Spinal cord (tissue), 10 donors: Measurements from ENCODE around the gene RBM44. TPM values are rescaled to one million over a fixed set of nuclear protein-coding genes. Genes with fewer than 3 reads are reported as not detected.
"Not testable (repeated sequence)": the region's sequence is repeated elsewhere in the genome, so short reads cannot be mapped to it uniquely, and the experiment has no call there.

Experiments
- DNase-seq, 6 donors: peaks; one replicate each; pipeline versions ENCODE4 v3.0.0 to v3.0.0-alpha.2; 2013 to 2015; ENCODE audit warnings: low spot score in 6 of 6, low read depth in 4 of 6
- H3K27ac ChIP-seq: one replicate; pipeline ENCODE4 v1.5.1; 2013; ENCODE audit warnings: low read depth, low read length, control low read depth
- H3K27me3 ChIP-seq: one replicate; pipeline ENCODE4 v1.6.1; 2013; ENCODE audit warnings: low read length; ENCODE audit not compliant: control insufficient read depth, insufficient read depth
- H3K36me3 ChIP-seq: one replicate; pipeline ENCODE4 v1.6.1; 2013; ENCODE audit warnings: low read length; ENCODE audit not compliant: control insufficient read depth, insufficient read depth
- H3K4me1 ChIP-seq: one replicate; pipeline ENCODE4 v1.6.1; 2013; ENCODE audit warnings: low read length; ENCODE audit not compliant: control insufficient read depth, insufficient read depth
- H3K4me3 ChIP-seq: one replicate; pipeline ENCODE4 v1.5.1; 2013; ENCODE audit warnings: low read depth, low read length, control low read depth
- H3K9me3 ChIP-seq: one replicate; pipeline ENCODE4 v1.6.1; 2013; ENCODE audit warnings: low read length; ENCODE audit not compliant: control insufficient read depth, insufficient read depth
- WGBS: methylation state at CpG from one replicate; pipeline ENCODE4 v1.1.5; 2013; ENCODE audit warnings: missing lambda C conversion rate; ENCODE audit not compliant: insufficient coverage; 5-methylcytosine and 5-hydroxymethylcytosine counted together
- polyA plus RNA-seq, 2 donors: library from polyadenylated mRNA; unstranded; fragments of 120-200 nt; gene quantifications; one replicate each; pipeline ENCODE4 v1.2.1, GENCODE V29; 2013; ENCODE audit not compliant: insufficient read length in 2 of 2
- total RNA-seq, 2 donors: library from RNA; depleted of rRNA in 1 of 2; stranded (reverse); fragments of 120-200 nt in 1 of 2; fragments of >200 nt in 1 of 2; gene quantifications; one replicate each; pipeline versions ENCODE4 v1.2.3 to v1.2.4, GENCODE V29; 2013 to 2014
- donor health status: healthy.

RBM44 gene
- total and polyA plus RNA-seq, 4 donors = 0.59 to 1.5 (median 0.88) TPM

- DNase-seq = peak in 4 of 6 donors; percentile 7 to 37 (median 27)
- no peaks in the 10 kb centered on the region for H3K4me1 ChIP-seq
- H3K9me3 ChIP-seq = no peaks in the 10 kb centered on the region
- no peak overlapping the region for H3K4me3 ChIP-seq
- peaks cover 40% of the 10 kb centered on the region for H3K36me3 ChIP-seq
- 72% methylated on average over 13 of the region's 13 CpGs for WGBS
- H3K27me3 ChIP-seq = no peaks in the 10 kb centered on the region
- H3K27ac ChIP-seq = no peak overlapping the region
Observed at GRCh38 chr2:237774811-237775553, 23.6 kb upstream of the RBM44 start.

- no peak for DNase-seq
- Histone ChIP-seq H3K4me1 (no peaks in the 10 kb centered on the region), H3K4me3 (no peak overlapping the region), H3K36me3 (peaks cover 46% of the 10 kb centered on the region), H3K27ac (no peak overlapping the region), H3K27me3 (no peaks in the 10 kb centered on the region), H3K9me3 (no peaks in the 10 kb centered on the region)
- WGBS = 89% methylated on average over 11 of the region's 14 CpGs
Observed at GRCh38 chr2:237779521-237779920, 19.1 kb upstream of the RBM44 start.

DNA sequence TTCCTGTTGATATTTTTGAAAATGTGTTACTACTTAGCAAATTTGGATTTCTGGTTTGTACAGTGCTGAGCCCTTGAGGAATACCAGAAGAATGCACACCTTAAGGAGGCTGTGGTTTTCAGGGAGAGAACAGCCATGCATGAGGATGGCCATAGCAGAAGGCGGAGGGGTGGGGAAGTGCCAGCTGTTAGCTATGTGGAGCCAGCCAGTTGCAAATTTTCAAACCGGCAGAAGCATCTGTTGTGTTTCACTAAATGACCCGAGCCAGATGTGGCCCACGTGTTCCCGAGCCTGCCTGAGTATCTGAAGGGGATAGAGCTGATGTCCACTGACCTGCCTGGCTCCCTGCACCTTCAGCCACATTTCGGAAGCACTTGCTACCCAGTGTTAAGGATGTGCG, 16.4 kb upstream of the RBM44 start:
- peaks cover 5% of the 10 kb centered on the region for H3K9me3 ChIP-seq
- H3K36me3 ChIP-seq = peaks cover 30% of the 10 kb centered on the region
- H3K4me3 ChIP-seq = no peak overlapping the region
- H3K27me3 ChIP-seq = no peaks in the 10 kb centered on the region
- 74% methylated on average over 6 of the region's 7 CpGs for WGBS
- peak in 1 of 6 donors; percentile 49 for DNase-seq
- no peaks in the 10 kb centered on the region for H3K4me1 ChIP-seq
- no peak overlapping the region for H3K27ac ChIP-seq

- not testable (repeated sequence) for H3K27me3 ChIP-seq, DNase-seq, H3K27ac ChIP-seq, H3K9me3 ChIP-seq, H3K4me1 ChIP-seq, H3K4me3 ChIP-seq
- H3K36me3 ChIP-seq = peaks cover 24% of the 10 kb centered on the region
- WGBS = no CpG with 5 or more reads among the region's 5 CpGs
Observed at GRCh38 chr2:237783678-237784077, 14.9 kb upstream of the RBM44 start.

DNA sequence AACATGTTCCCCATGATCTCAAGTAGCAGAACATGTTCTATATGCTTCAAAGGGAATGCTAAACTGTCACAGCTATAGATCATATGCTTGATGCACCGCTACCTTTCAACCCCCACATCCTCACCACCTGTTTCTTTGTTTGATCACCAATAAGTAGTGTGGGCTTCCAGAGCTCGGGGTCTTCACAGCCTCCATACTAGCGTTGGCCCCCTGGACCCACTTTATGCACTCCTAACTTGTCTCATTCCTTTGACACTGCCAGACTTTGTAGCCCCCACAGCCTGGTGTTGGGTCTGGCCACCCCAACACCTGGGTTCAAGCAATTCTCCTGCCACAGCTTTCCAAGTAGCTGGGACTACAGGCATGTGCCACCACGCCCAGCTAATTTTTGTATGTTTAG, 11.6 kb upstream of the RBM44 start:
- WGBS = 98% methylated on average over 3 of the region's 4 CpGs
- no peaks in the 10 kb centered on the region for H3K27me3 ChIP-seq
- H3K9me3 ChIP-seq = peaks cover 5% of the 10 kb centered on the region
- peaks cover 4% of the 10 kb centered on the region for H3K36me3 ChIP-seq
- H3K4me1 ChIP-seq = no peaks in the 10 kb centered on the region
- DNase-seq = no peak
- no peak overlapping the region for H3K4me3 ChIP-seq
- no peak overlapping the region for H3K27ac ChIP-seq

GRCh38 chr2:237790353-237790752, 8.2 kb upstream of the RBM44 start:
- Histone ChIP-seq H3K27ac (no peak overlapping the region), H3K36me3 (no peaks in the 10 kb centered on the region), H3K4me3 (no peak overlapping the region), H3K9me3 (peaks cover 5% of the 10 kb centered on the region), H3K27me3 (no peaks in the 10 kb centered on the region), H3K4me1 (no peaks in the 10 kb centered on the region)
- WGBS = 100% methylated on average over 3 of the region's 4 CpGs
- DNase-seq = no peak

DNA sequence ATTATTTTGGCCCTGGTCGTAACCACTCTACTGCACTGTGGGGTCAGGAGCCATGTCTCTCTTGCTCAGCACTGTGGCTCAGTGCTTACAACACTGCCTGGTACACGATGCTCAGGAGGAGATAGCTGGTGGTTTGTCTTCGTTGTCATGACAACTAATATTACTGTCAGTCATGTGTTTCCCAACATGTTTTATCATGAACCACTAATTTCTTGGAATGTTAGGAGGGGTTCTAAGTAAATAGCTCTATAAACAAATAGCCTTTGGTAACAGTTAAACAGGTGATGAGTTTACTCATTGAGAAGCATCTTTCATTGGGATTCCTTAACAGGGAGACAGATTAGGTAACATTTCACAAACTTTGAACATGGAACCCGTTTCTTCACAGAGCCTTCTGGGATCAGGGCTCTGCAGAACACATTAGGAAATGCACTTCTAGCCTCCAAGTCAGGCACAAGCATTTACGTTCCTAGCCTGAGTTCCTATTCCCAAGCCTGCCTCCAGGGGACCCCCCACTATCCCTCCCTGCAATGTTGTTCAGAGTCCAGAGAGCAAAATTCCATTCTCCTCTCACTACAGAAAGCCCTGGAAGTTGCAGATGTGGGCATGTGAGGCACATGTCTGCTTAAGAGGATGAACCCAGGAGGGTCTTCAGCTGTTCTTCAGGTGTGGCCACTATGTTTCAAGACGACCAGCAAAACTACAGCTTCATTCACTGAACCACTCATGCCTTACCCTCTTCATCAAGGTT, 6.4 kb upstream of the RBM44 start:
- no peaks in the 10 kb centered on the region for H3K36me3 ChIP-seq
- no peak overlapping the region for H3K27ac ChIP-seq
- DNase-seq = no peak
- H3K4me3 ChIP-seq = no peak overlapping the region
- H3K27me3 ChIP-seq = no peaks in the 10 kb centered on the region
- H3K9me3 ChIP-seq = no peaks in the 10 kb centered on the region
- WGBS = 82% methylated on average over 3 of the region's 6 CpGs
- H3K4me1 ChIP-seq = no peaks in the 10 kb centered on the region

DNA sequence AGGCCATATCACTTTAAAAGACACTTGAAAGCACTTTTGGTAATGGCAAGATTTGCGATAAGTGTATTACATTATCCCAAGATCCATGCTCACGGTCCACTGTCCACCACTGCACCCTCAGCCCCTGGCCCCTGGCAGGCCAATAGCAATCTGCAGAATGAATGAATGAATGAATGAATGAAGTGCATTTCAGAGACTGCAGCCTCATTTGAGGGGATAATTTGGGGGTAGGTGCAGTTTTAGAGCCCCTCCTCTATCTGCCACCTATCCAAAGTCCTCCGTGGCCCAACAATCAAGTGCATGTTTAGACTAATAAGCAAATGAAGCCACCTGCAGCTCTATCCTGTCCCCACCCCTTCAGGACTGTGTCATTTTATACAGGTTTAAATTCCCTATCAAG, 1.3 kb upstream of the RBM44 start:
- Histone ChIP-seq H3K27me3 (no peaks in the 10 kb centered on the region), H3K36me3 (peaks cover 4% of the 10 kb centered on the region), H3K9me3 (no peaks in the 10 kb centered on the region), H3K27ac (no peak overlapping the region), H3K4me3 (no peak overlapping the region), H3K4me1 (no peaks in the 10 kb centered on the region)
- no peak for DNase-seq
- WGBS = no CpG with 5 or more reads among the region's 3 CpGs

DNA sequence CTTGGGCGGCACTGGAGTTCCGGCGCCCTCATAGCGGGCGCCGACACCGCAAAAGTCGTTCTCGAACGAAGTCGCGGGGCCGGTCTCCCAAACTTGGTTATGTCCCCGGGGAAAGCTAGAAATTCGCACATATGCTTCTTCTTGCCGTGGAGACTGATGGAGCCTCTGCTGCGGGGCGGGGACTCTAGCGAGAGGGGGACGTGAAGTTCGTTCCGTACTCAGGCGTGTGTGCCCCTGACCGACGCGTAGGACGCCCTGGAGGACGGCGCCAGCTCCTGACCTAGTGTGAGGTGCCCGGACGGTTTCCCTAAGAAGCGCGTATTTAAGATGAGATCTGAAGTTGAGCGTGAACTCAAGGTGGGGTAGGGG, 465 bp downstream of the RBM44 start:
- 87% methylated on average over 34 of the region's 34 CpGs for WGBS
- no peak overlapping the region for H3K27ac ChIP-seq
- H3K4me1 ChIP-seq = no peaks in the 10 kb centered on the region
- no peaks in the 10 kb centered on the region for H3K27me3 ChIP-seq
- no peak overlapping the region for H3K4me3 ChIP-seq
- H3K9me3 ChIP-seq = no peaks in the 10 kb centered on the region
- no peak for DNase-seq
- peaks cover 4% of the 10 kb centered on the region for H3K36me3 ChIP-seq

DNA sequence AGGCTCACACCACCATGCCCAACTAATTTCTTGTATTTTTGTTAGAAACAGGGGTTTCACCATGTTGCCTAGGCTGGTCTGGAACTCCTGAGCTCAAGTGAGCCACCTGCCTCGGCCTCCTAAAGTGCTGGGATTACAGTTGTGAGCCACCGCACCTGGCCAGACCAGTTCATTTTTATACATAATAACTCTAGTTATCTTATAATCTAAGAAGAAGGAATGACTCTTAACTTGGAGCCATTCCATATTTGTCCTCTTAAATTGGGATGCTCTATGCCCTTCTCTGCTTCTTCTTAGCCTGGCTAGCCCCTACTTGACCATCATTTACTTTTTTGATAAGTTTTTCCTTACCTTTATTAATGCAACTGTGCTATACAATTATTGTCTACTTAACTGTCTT, 2.9 kb downstream of the RBM44 start:
- H3K27ac ChIP-seq = no peak overlapping the region
- peaks cover 4% of the 10 kb centered on the region for H3K36me3 ChIP-seq
- no CpG with 5 or more reads among the region's 2 CpGs for WGBS
- no peaks in the 10 kb centered on the region for H3K27me3 ChIP-seq
- H3K4me3 ChIP-seq = no peak overlapping the region
- no peaks in the 10 kb centered on the region for H3K4me1 ChIP-seq
- H3K9me3 ChIP-seq = no peaks in the 10 kb centered on the region
- DNase-seq = no peak
